DND-41 (cell line): ENCODE measurements around the gene GPR32.

Experiments used
- CTCF ChIP-seq: IDR thresholded peaks from 2 replicates; pipeline ENCODE4 v1.5.1; 2012; ENCODE audit warnings: borderline replicate concordance, low read length, moderate library complexity, mild to moderate bottlenecking; ENCODE audit not compliant: poor library complexity, severe bottlenecking; ENCODE audit errors: extremely low read depth
- EZH2 ChIP-seq: IDR thresholded peaks from 3 replicates; pipeline ENCODE4 v1.6.1; 2012; ENCODE audit warnings: borderline replicate concordance, low read depth, mild to moderate bottlenecking, moderate library complexity, low read length, inconsistent platforms; ENCODE audit not compliant: severe bottlenecking

GRCh38 chr19:50795664-50796073, 25.4 kb downstream of the GPR32 start:
- TF ChIP-seq EZH2 (no peak), CTCF (no peak)
